Measurements from ENCODE around the gene TOB1. TPM values are rescaled to one million over a fixed set of nuclear protein-coding genes. Genes with fewer than 3 reads are reported as not detected.

Gene TOB1
- total RNA-seq, 8 experiments from 2014 or later, result 11.9 to 69.3 (median 26.0) TPM

GRCh38 chr17:50875074-50875473 lies 8.9 kb upstream of the TOB1 start:
- 21 to 100% (median 86%) methylated on average over 1 to 2 of the region's 2 CpGs; no CpG with 5 or more reads in 4 of the 10 experiments for WGBS, 10 experiments
- no peak for ATAC-seq (replicated peaks in 6 of 8)
- Histone ChIP-seq H3K4me3 (no peak overlapping the region), H3K4me1 (replicated peaks in 1 of 2) (no peaks in the 10 kb centered on the region), H3K27ac (no peak overlapping the region)
- in situ Hi-C loops (cut with MboI; ENCODE audit: low pct_unique_long_range_greater_than_20kb in 2 of 9, low sequenced_read_pairs in 9 of 9, unreplicated experiment in 9 of 9), result no loop called here

- H3K4me1 ChIP-seq (replicated peaks in 1 of 2), result peaks cover 5% of the 10 kb centered on the region in 2 donors
- in situ Hi-C loops (cut with MboI; ENCODE audit: low pct_unique_long_range_greater_than_20kb in 2 of 9, low sequenced_read_pairs in 9 of 9, unreplicated experiment in 9 of 9), result loop anchor here in 3 of 9 experiments (25.0 kb wide), 1 partner anchor 89 kb away; no protein-coding TSS in a partner anchor
- no peak overlapping the region for H3K27ac ChIP-seq
- no peak overlapping the region for H3K4me3 ChIP-seq
- peak in 2 of 8 experiments; percentile 54 to 59 for ATAC-seq (replicated peaks in 6 of 8)
- 21 to 95% (median 89%) methylated on average over 2 to 4 of the region's 4 CpGs; no CpG with 5 or more reads in 3 of the 10 experiments for WGBS, 10 experiments
These were observed 6.7 kb upstream of the TOB1 start for GRCh38 chr17:50872710-50873424.

GRCh38 chr17:50871898-50872297 lies 5.7 kb upstream of the TOB1 start:
- Histone ChIP-seq H3K27ac (no peak overlapping the region), H3K4me3 (no peak overlapping the region), H3K4me1 (replicated peaks in 1 of 2) (peaks cover 5% of the 10 kb centered on the region in 2 donors)
- in situ Hi-C loops (cut with MboI; ENCODE audit: low pct_unique_long_range_greater_than_20kb in 2 of 9, low sequenced_read_pairs in 9 of 9, unreplicated experiment in 9 of 9), result loop anchor here in 3 of 9 experiments (25.0 kb wide), 1 partner anchor 90 kb away; no protein-coding TSS in a partner anchor
- 60 to 100% (median 94%) methylated on average over 1 to 2 of the region's 2 CpGs; no CpG with 5 or more reads in 3 of the 10 experiments for WGBS, 10 experiments
- no peak for ATAC-seq (replicated peaks in 6 of 8)

GRCh38 chr17:50871364-50871763 lies 5.2 kb upstream of the TOB1 start:
- no peak overlapping the region for H3K4me3 ChIP-seq
- peaks cover 5% of the 10 kb centered on the region in 2 donors for H3K4me1 ChIP-seq (replicated peaks in 1 of 2)
- no peak overlapping the region for H3K27ac ChIP-seq
- in situ Hi-C loops (cut with MboI; ENCODE audit: low pct_unique_long_range_greater_than_20kb in 2 of 9, low sequenced_read_pairs in 9 of 9, unreplicated experiment in 9 of 9), result loop anchor here in 3 of 9 experiments (25.0 kb wide), 1 partner anchor 91 kb away; no protein-coding TSS in a partner anchor
- no peak for ATAC-seq (replicated peaks in 6 of 8)
- 58 to 90% (median 79%) methylated on average over 2 to 4 of the region's 4 CpGs for WGBS, 10 experiments

GRCh38 chr17:50868602-50869001 lies 2.4 kb upstream of the TOB1 start:
- in situ Hi-C loops (cut with MboI; ENCODE audit: low pct_unique_long_range_greater_than_20kb in 2 of 9, low sequenced_read_pairs in 9 of 9, unreplicated experiment in 9 of 9), result loop anchor here in 6 of 9 experiments (10.0 to 25.0 kb wide), 2 partner anchors 86 to 94 kb away; no protein-coding TSS in a partner anchor
- WGBS, 10 experiments, result 50 to 100% (median 73%) methylated on average over 1 of the region's 1 CpG; no CpG with 5 or more reads in 6 of the 10 experiments
- Histone ChIP-seq H3K4me3 (peak overlapping the region; percentile 59 to 93 (median 80)), H3K4me1 (replicated peaks in 1 of 2) (peaks cover 6 to 10% of the 10 kb centered on the region in 2 donors), H3K27ac (no peak overlapping the region)
- no peak for ATAC-seq (replicated peaks in 6 of 8)

GRCh38 chr17:50868140-50868438 lies 1.9 kb upstream of the TOB1 start:
- peaks cover 11 to 15% of the 10 kb centered on the region in 2 donors for H3K4me1 ChIP-seq (replicated peaks in 1 of 2)
- H3K4me3 ChIP-seq, result peak overlapping the region; percentile 59 to 93 (median 80)
- in situ Hi-C loops (cut with MboI; ENCODE audit: low pct_unique_long_range_greater_than_20kb in 2 of 9, low sequenced_read_pairs in 9 of 9, unreplicated experiment in 9 of 9), result loop anchor here in 6 of 9 experiments (10.0 to 25.0 kb wide), 2 partner anchors 87 to 94 kb away; no protein-coding TSS in a partner anchor
- WGBS, 10 experiments, result 0% methylated on average over 1 of the region's 1 CpG; no CpG with 5 or more reads in 1 of the 10 experiments
- ATAC-seq (replicated peaks in 6 of 8), result no peak
- H3K27ac ChIP-seq, result peak overlapping the region; percentile 94

GRCh38 chr17:50867363-50868139 lies 1.4 kb upstream of the TOB1 start:
- in situ Hi-C loops (cut with MboI; ENCODE audit: low pct_unique_long_range_greater_than_20kb in 2 of 9, low sequenced_read_pairs in 9 of 9, unreplicated experiment in 9 of 9), result loop anchor here in 6 of 9 experiments (10.0 to 25.0 kb wide), 2 partner anchors 87 to 95 kb away; no protein-coding TSS in a partner anchor
- 0 to 20% (median 0%) methylated on average over 1 to 9 of the region's 35 CpGs; no CpG with 5 or more reads in 3 of the 10 experiments for WGBS, 10 experiments
- H3K27ac ChIP-seq, result peak overlapping the region; percentile 94
- ATAC-seq (replicated peaks in 6 of 8), result peak; percentile 51 to 67 (median 60)
- H3K4me1 ChIP-seq (replicated peaks in 1 of 2), result peaks cover 15 to 20% of the 10 kb centered on the region in 2 donors
- H3K4me3 ChIP-seq, result peak overlapping the region; percentile 59 to 93 (median 80)

GRCh38 chr17:50866950-50867362 lies 802 bp upstream of the TOB1 start:
- Histone ChIP-seq H3K4me3 (peak overlapping the region; percentile 59 to 93 (median 80)), H3K27ac (peak overlapping the region; percentile 94), H3K4me1 (replicated peaks in 1 of 2) (peaks cover 15 to 25% of the 10 kb centered on the region in 2 donors)
- in situ Hi-C loops (cut with MboI; ENCODE audit: low pct_unique_long_range_greater_than_20kb in 2 of 9, low sequenced_read_pairs in 9 of 9, unreplicated experiment in 9 of 9), result loop anchor here in 6 of 9 experiments (10.0 to 25.0 kb wide), 2 partner anchors 88 to 95 kb away; no protein-coding TSS in a partner anchor
- peak; percentile 10 to 40 (median 37) for ATAC-seq (replicated peaks in 6 of 8)
- WGBS, 10 experiments, result 0 to 2% (median 0%) methylated on average over 2 to 11 of the region's 28 CpGs; no CpG with 5 or more reads in 5 of the 10 experiments

GRCh38 chr17:50865868-50866260 lies 290 bp downstream of the TOB1 start:
- ATAC-seq (replicated peaks in 6 of 8), result no peak
- WGBS, 10 experiments, result no CpG with 5 or more reads among the region's 53 CpGs
- Histone ChIP-seq H3K4me1 (replicated peaks in 1 of 2) (peaks cover 22 to 34% of the 10 kb centered on the region in 2 donors), H3K27ac (peak overlapping the region; percentile 81 to 84), H3K4me3 (peak overlapping the region; percentile 59 to 93 (median 80))
- in situ Hi-C loops (cut with MboI; ENCODE audit: low pct_unique_long_range_greater_than_20kb in 2 of 9, low sequenced_read_pairs in 9 of 9, unreplicated experiment in 9 of 9), result loop anchor here in 6 of 9 experiments (10.0 to 25.0 kb wide), 2 partner anchors 89 to 96 kb away; no protein-coding TSS in a partner anchor

- Histone ChIP-seq H3K4me1 (replicated peaks in 1 of 2) (peaks cover 27 to 35% of the 10 kb centered on the region in 2 donors), H3K27ac (peak overlapping the region; percentile 81 to 84), H3K4me3 (peak overlapping the region; percentile 59 to 93 (median 80))
- WGBS, 10 experiments, result 0 to 3% (median 0%) methylated on average over 3 to 13 of the region's 50 CpGs; no CpG with 5 or more reads in 1 of the 10 experiments
- in situ Hi-C loops (cut with MboI; ENCODE audit: low pct_unique_long_range_greater_than_20kb in 2 of 9, low sequenced_read_pairs in 9 of 9, unreplicated experiment in 9 of 9), result loop anchor here in 6 of 9 experiments (10.0 to 25.0 kb wide), 2 partner anchors 90 to 97 kb away; no protein-coding TSS in a partner anchor
- ATAC-seq (replicated peaks in 6 of 8), result peak in 6 of 8 experiments; percentile 0 to 13 (median 1)
These were observed 890 bp downstream of the TOB1 start for GRCh38 chr17:50865060-50865867.

GRCh38 chr17:50864747-50865059 lies 1.5 kb downstream of the TOB1 start:
- H3K27ac ChIP-seq, result peak overlapping the region in 1 of 2 donors; percentile 84
- WGBS, 10 experiments, result 0 to 10% (median 1%) methylated on average over 2 to 6 of the region's 6 CpGs; no CpG with 5 or more reads in 2 of the 10 experiments
- ATAC-seq (replicated peaks in 6 of 8), result no peak
- peak overlapping the region; percentile 59 to 93 (median 80) for H3K4me3 ChIP-seq
- peaks cover 27 to 35% of the 10 kb centered on the region in 2 donors for H3K4me1 ChIP-seq (replicated peaks in 1 of 2)
- in situ Hi-C loops (cut with MboI; ENCODE audit: low pct_unique_long_range_greater_than_20kb in 2 of 9, low sequenced_read_pairs in 9 of 9, unreplicated experiment in 9 of 9), result loop anchor here in 6 of 9 experiments (10.0 to 25.0 kb wide), 2 partner anchors 90 to 98 kb away; no protein-coding TSS in a partner anchor

GRCh38 chr17:50863931-50864330 lies 2.2 kb downstream of the TOB1 start:
- no peak overlapping the region for H3K27ac ChIP-seq
- in situ Hi-C loops (cut with MboI; ENCODE audit: low pct_unique_long_range_greater_than_20kb in 2 of 9, low sequenced_read_pairs in 9 of 9, unreplicated experiment in 9 of 9), result loop anchor here in 6 of 9 experiments (10.0 to 25.0 kb wide), 2 partner anchors 91 to 98 kb away; no protein-coding TSS in a partner anchor
- 10 to 100% (median 88%) methylated on average over 1 to 3 of the region's 3 CpGs; no CpG with 5 or more reads in 1 of the 10 experiments for WGBS, 10 experiments
- ATAC-seq (replicated peaks in 6 of 8), result no peak
- H3K4me1 ChIP-seq (replicated peaks in 1 of 2), result peaks cover 26 to 35% of the 10 kb centered on the region in 2 donors
- peak overlapping the region; percentile 59 to 93 (median 80) for H3K4me3 ChIP-seq

Measured in motor neuron (in vitro differentiated cells).